ENCODE data around the gene GPR15LG. TPM values are rescaled to one million over a fixed set of nuclear protein-coding genes. Genes with fewer than 3 reads are reported as not detected.

GPR15LG gene
- total and polyA plus RNA-seq, 10 of the 15 experiments (the other 5 are each of a cell fraction or from before 2014, with no cell fraction given) = 1.1 to 12.2 (median 1.4) TPM

DNA sequence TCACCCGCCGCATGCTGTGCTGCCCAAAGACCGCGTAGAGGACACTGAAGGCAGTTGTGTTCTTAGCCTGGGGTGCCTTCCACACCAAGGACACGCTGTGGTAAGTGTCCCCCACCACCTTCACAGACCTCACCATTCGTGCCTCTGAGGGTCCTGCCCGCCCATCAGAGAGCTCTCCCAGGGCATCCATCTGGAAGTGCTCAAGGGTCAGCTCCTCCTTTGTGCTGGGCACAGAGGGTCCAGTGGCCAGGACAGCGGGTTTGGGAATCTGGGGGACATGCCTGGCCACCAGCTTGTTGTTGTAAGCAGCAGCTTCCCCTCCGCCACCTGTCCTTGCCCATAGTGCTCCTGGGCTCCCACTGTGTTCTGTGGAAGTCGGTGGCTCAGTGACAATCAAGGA, 58.8 kb downstream of the GPR15LG start:
- Histone ChIP-seq H3K27me3 (replicated peaks in 1 of 2; ENCODE audit: control insufficient read depth in 2 of 2, insufficient read depth in 2 of 2, low read length in 1 of 2) (no peaks in the 10 kb centered on the region; a peak in 2 of 4 replicates), H2AFZ (ENCODE audit: control insufficient read depth, low read depth, low read length) (no peak overlapping the region), H3K9ac (ENCODE audit: control insufficient read depth, insufficient read depth, low read length) (no peak overlapping the region), H3K4me2 (ENCODE audit: control insufficient read depth, insufficient read depth) (no peak overlapping the region), H3K79me2 (ENCODE audit: control insufficient read depth, insufficient read depth, low read length) (no peaks in the 10 kb centered on the region), H3K4me3 (no peak overlapping the region), H3K4me1 (ENCODE audit: control insufficient read depth, insufficient read depth, low read length) (no peaks in the 10 kb centered on the region), H3K27ac (ENCODE audit: control insufficient read depth, insufficient read depth) (no peak overlapping the region), H3K9me3 (replicated peaks; ENCODE audit: control insufficient read depth, insufficient read depth, low read length) (no peaks in the 10 kb centered on the region), H4K20me1 (ENCODE audit: control insufficient read depth, insufficient read depth) (no peaks in the 10 kb centered on the region), H3K36me3 (ENCODE audit: control insufficient read depth in 2 of 2, insufficient read depth in 2 of 2, low read length in 1 of 2) (no peaks in the 10 kb centered on the region)
- SMC1A ChIA-PET (ENCODE audit: uncharacterized antibody, unreplicated experiment) = no interaction called here
- no peak for ATAC-seq
- RAD21 ChIA-PET (ENCODE audit: unreplicated experiment) = no interaction called here
- intact Hi-C loops (cut with micrococcal nuclease; ENCODE audit: unreplicated experiment) (no loop called here), in situ Hi-C loops (cut with MboI) (no loop called here)
- 29% methylated on average over 10 of the region's 10 CpGs for WGBS (ENCODE audit: insufficient coverage, insufficient replicate concordance, low lambda C conversion rate, missing lambda C conversion rate)
- CTCF ChIA-PET = interaction anchor here (1.0 kb wide), 1 partner anchor 22 kb away, joined by 3 read pairs; no protein-coding TSS in a partner anchor
- no TSS peak for BruUV-seq (replicated peaks)
- TF ChIP-seq, protein P1, sequence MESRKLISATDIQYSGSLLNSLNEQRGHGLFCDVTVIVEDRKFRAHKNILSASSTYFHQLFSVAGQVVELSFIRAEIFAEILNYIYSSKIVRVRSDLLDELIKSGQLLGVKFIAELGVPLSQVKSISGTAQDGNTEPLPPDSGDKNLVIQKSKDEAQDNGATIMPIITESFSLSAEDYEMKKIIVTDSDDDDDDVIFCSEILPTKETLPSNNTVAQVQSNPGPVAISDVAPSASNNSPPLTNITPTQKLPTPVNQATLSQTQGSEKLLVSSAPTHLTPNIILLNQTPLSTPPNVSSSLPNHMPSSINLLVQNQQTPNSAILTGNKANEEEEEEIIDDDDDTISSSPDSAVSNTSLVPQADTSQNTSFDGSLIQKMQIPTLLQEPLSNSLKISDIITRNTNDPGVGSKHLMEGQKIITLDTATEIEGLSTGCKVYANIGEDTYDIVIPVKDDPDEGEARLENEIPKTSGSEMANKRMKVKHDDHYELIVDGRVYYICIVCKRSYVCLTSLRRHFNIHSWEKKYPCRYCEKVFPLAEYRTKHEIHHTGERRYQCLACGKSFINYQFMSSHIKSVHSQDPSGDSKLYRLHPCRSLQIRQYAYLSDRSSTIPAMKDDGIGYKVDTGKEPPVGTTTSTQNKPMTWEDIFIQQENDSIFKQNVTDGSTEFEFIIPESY (IDR thresholded peaks at IDR 0.05) = no peak
- TF ChIP-seq NFIC (IDR thresholded peaks at IDR 0.05; ENCODE audit: low read depth, low read length) (no peak), POLR2AphosphoS5 (IDR thresholded peaks at IDR 0.05; ENCODE audit: low read length) (no peak), TCF7 (IDR thresholded peaks at IDR 0.05; ENCODE audit: borderline replicate concordance) (no peak), ZNF622 (IDR thresholded peaks at IDR 0.05) (no peak), NBN (IDR thresholded peaks at IDR 0.05) (no peak)
- TF ChIP-seq, protein P2, sequence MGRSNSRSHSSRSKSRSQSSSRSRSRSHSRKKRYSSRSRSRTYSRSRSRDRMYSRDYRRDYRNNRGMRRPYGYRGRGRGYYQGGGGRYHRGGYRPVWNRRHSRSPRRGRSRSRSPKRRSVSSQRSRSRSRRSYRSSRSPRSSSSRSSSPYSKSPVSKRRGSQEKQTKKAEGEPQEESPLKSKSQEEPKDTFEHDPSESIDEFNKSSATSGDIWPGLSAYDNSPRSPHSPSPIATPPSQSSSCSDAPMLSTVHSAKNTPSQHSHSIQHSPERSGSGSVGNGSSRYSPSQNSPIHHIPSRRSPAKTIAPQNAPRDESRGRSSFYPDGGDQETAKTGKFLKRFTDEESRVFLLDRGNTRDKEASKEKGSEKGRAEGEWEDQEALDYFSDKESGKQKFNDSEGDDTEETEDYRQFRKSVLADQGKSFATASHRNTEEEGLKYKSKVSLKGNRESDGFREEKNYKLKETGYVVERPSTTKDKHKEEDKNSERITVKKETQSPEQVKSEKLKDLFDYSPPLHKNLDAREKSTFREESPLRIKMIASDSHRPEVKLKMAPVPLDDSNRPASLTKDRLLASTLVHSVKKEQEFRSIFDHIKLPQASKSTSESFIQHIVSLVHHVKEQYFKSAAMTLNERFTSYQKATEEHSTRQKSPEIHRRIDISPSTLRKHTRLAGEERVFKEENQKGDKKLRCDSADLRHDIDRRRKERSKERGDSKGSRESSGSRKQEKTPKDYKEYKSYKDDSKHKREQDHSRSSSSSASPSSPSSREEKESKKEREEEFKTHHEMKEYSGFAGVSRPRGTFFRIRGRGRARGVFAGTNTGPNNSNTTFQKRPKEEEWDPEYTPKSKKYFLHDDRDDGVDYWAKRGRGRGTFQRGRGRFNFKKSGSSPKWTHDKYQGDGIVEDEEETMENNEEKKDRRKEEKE (IDR thresholded peaks at IDR 0.05) = no peak
- TF ChIP-seq, protein P3, sequence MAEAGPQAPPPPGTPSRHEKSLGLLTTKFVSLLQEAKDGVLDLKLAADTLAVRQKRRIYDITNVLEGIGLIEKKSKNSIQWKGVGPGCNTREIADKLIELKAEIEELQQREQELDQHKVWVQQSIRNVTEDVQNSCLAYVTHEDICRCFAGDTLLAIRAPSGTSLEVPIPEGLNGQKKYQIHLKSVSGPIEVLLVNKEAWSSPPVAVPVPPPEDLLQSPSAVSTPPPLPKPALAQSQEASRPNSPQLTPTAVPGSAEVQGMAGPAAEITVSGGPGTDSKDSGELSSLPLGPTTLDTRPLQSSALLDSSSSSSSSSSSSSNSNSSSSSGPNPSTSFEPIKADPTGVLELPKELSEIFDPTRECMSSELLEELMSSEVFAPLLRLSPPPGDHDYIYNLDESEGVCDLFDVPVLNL (IDR thresholded peaks at IDR 0.05; ENCODE audit: low read depth, low read length) = no peak
- TF ChIP-seq, protein P4, sequence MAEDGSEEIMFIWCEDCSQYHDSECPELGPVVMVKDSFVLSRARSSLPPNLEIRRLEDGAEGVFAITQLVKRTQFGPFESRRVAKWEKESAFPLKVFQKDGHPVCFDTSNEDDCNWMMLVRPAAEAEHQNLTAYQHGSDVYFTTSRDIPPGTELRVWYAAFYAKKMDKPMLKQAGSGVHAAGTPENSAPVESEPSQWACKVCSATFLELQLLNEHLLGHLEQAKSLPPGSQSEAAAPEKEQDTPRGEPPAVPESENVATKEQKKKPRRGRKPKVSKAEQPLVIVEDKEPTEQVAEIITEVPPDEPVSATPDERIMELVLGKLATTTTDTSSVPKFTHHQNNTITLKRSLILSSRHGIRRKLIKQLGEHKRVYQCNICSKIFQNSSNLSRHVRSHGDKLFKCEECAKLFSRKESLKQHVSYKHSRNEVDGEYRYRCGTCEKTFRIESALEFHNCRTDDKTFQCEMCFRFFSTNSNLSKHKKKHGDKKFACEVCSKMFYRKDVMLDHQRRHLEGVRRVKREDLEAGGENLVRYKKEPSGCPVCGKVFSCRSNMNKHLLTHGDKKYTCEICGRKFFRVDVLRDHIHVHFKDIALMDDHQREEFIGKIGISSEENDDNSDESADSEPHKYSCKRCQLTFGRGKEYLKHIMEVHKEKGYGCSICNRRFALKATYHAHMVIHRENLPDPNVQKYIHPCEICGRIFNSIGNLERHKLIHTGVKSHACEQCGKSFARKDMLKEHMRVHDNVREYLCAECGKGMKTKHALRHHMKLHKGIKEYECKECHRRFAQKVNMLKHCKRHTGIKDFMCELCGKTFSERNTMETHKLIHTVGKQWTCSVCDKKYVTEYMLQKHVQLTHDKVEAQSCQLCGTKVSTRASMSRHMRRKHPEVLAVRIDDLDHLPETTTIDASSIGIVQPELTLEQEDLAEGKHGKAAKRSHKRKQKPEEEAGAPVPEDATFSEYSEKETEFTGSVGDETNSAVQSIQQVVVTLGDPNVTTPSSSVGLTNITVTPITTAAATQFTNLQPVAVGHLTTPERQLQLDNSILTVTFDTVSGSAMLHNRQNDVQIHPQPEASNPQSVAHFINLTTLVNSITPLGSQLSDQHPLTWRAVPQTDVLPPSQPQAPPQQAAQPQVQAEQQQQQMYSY (CRISPR knock-in tag; IDR thresholded peaks at IDR 0.05) = no peak
- DNase-seq (ENCODE audit: low read depth, low spot score) = no peak
- POLR2A ChIA-PET = no interaction called here
- no peak for FAIRE-seq

Data from GM12878 (cell line).